ENCODE measurements around the gene IL10RB.

GRCh38 chr21:33251119-33251518 lies 15.0 kb upstream of the IL10RB start:
- TF ChIP-seq CTCF (optimal IDR thresholded peaks at IDR 0.05 in 1 of 3, IDR thresholded peaks at IDR 0.05 in 1 of 3, conservative IDR thresholded peaks at IDR 0.05 in 1 of 3; ENCODE audit: extremely low read depth in 1 of 3, insufficient read depth in 2 of 3, low read length in 3 of 3) (no peak), EZH2 (IDR thresholded peaks at IDR 0.05; ENCODE audit: low read length) (no peak)
